SK-N-SH (cell line): ENCODE results near the gene IQGAP2. TPM values are rescaled to one million over a fixed set of nuclear protein-coding genes. Genes with fewer than 3 reads are reported as not detected.
"Not testable (repeated sequence)": the region's sequence is repeated elsewhere in the genome, so short reads cannot be mapped to it uniquely, and the experiment has no call there.

Source experiments
- CTCF ChIA-PET: fragments of 300-600, 350-600 bp; formaldehyde crosslinking; extraction: SDS; loops from one replicate; lab custom pipeline; 2021; lab: Yijun Ruan, JAX
- POLR2A ChIA-PET: fragments of 350-600 bp; sonication (Branson Sonifier 250); formaldehyde crosslinking; extraction: SDS; loops from one replicate; lab custom pipeline; 2020; ENCODE audit warnings: antibody characterized with exemption, inconsistent platforms; lab: Yijun Ruan, JAX
- DNase-seq: peaks from one replicate; pipeline ENCODE4 v3.0.0; 2012
- H2AFZ ChIP-seq: fragments of 200-600 bp; sonication (generic); 2 replicates; pipeline ENCODE4 v1.8.1; 2016; ENCODE audit warnings: antibody characterized with exemption, mild to moderate bottlenecking, low read depth
- H3F3A ChIP-seq: fragments of 200-600 bp; sonication (generic); replicated peaks from 2 replicates; pipeline ENCODE3; 2016; ENCODE audit warnings: antibody characterized with exemption, mild to moderate bottlenecking; ENCODE audit not compliant: insufficient read depth
- H3K27ac ChIP-seq, 2 experiments: fragments of 200-500 bp in 1 of 2; fragments of 200-600 bp in 1 of 2; sonication (Bioruptor generic) in 1 of 2; sonication (generic), shearing (Covaris generic) in 1 of 2; 2 replicates each; pipeline versions ENCODE4 v1.5.1 to v1.6.1; 2014 to 2016; ENCODE audit warnings: low read depth in 2 of 2, inconsistent platforms in 1 of 2, low read length in 1 of 2, mild to moderate bottlenecking in 1 of 2, mixed read lengths in 1 of 2
- H3K27me3 ChIP-seq: fragments of 200-600 bp; sonication (generic), shearing (Covaris generic); 2 replicates; pipeline ENCODE4 v1.6.1; 2016; ENCODE audit warnings: mixed run types; ENCODE audit not compliant: insufficient read depth
- H3K36me3 ChIP-seq, 2 experiments: fragments of 200-500 bp in 1 of 2; fragments of 200-600 bp in 1 of 2; sonication (Bioruptor generic) in 1 of 2; sonication (generic) in 1 of 2; replicated peaks in 1 of 2; 2 replicates each; pipeline versions ENCODE3 to v1.5.1; 2014 to 2016; ENCODE audit warnings: low read length in 1 of 2, mild to moderate bottlenecking in 1 of 2; ENCODE audit not compliant: insufficient read depth in 2 of 2, control insufficient read depth in 1 of 2
- H3K4me1 ChIP-seq, 2 experiments: fragments of 200-500 bp in 1 of 2; fragments of 200-600 bp in 1 of 2; sonication (Bioruptor generic) in 1 of 2; sonication (generic), shearing (Covaris generic) in 1 of 2; 2 replicates each; pipeline versions ENCODE4 v1.5.1 to v1.6.1; 2014 to 2016; ENCODE audit warnings: low read depth in 1 of 2, low read length in 1 of 2, mixed run types in 1 of 2; ENCODE audit not compliant: insufficient read depth in 2 of 2, control insufficient read depth in 1 of 2
- H3K4me2 ChIP-seq: fragments of 200-600 bp; sonication (generic), shearing (Covaris generic); 2 replicates; pipeline ENCODE4 v1.6.1; 2017; ENCODE audit warnings: mixed run types
- H3K4me3 ChIP-seq, 2 experiments: fragments of 200-500 bp in 1 of 2; fragments of 200-600 bp in 1 of 2; sonication (Bioruptor generic) in 1 of 2; sonication (generic), shearing (Covaris generic) in 1 of 2; 2 replicates each; pipeline versions ENCODE4 v1.5.1 to v1.8.1; 2014 to 2016; ENCODE audit warnings: low read depth in 2 of 2, inconsistent platforms in 1 of 2, low read length in 1 of 2, mild to moderate bottlenecking in 1 of 2, mixed read lengths in 1 of 2, moderate library complexity in 1 of 2
- H3K79me2 ChIP-seq: fragments of 200-600 bp; sonication (generic); 2 replicates; pipeline ENCODE4 v1.8.1; 2017; ENCODE audit warnings: mild to moderate bottlenecking; ENCODE audit not compliant: insufficient read depth
- H3K9ac ChIP-seq: fragments of 200-600 bp; sonication (generic); 2 replicates; pipeline ENCODE4 v1.6.1; 2017; ENCODE audit warnings: mixed run types
- H3K9me2 ChIP-seq: fragments of 200-600 bp; sonication (generic); 2 replicates; pipeline ENCODE4 v1.6.1; 2017; ENCODE audit warnings: mixed run types
- H3K9me3 ChIP-seq: fragments of 200-600 bp; sonication (generic); 2 replicates; pipeline ENCODE4 v1.6.1; 2017; ENCODE audit warnings: mixed run types, mild to moderate bottlenecking, moderate library complexity
- H4K20me1 ChIP-seq: fragments of 200-600 bp; sonication (generic); 2 replicates; pipeline ENCODE4 v1.6.1; 2017; ENCODE audit warnings: mild to moderate bottlenecking, mixed run types; ENCODE audit not compliant: insufficient read depth
- CHD2 ChIP-seq: fragments of 150-350 bp; IDR thresholded peaks from 2 replicates; pipeline ENCODE4 v1.6.1; 2018; ENCODE audit warnings: low read length; ENCODE audit not compliant: partially characterized antibody
- CTCF ChIP-seq: fragments of 200-600 bp; sonication (generic); IDR thresholded peaks from 2 replicates; pipeline ENCODE4 v1.6.1; 2017; ENCODE audit warnings: antibody characterized with exemption, mild to moderate bottlenecking, moderate library complexity
- EP300 ChIP-seq, 2 experiments: IDR thresholded peaks; 2 replicates each; pipeline versions ENCODE4 v1.4.0 to v1.6.1; 2012; ENCODE audit warnings: borderline replicate concordance in 1 of 2, low read depth in 1 of 2, low read length in 1 of 2
- EZH2phosphoT487 ChIP-seq: fragments of 200-600 bp; sonication (generic); IDR thresholded peaks from 2 replicates; pipeline ENCODE4 v1.6.1; 2017; ENCODE audit warnings: low read depth, mixed run types, mild to moderate bottlenecking, antibody characterized with exemption, moderate library complexity, borderline replicate concordance
- FOSL2 ChIP-seq: IDR thresholded peaks from 2 replicates; pipeline ENCODE4 v1.4.0; 2012; ENCODE audit warnings: low read depth, mild to moderate bottlenecking, moderate library complexity, borderline replicate concordance
- FOXJ3 ChIP-seq: sonication (generic); formaldehyde crosslinking; IDR thresholded peaks from 2 replicates; pipeline ENCODE4 v1.5.1; 2020; ENCODE audit warnings: mild to moderate bottlenecking, missing genetic modification reagents
- FOXM1 ChIP-seq: IDR thresholded peaks from 2 replicates; pipeline ENCODE4 v1.4.0; 2012; ENCODE audit warnings: low read depth, mild to moderate bottlenecking
- MEF2A ChIP-seq: IDR thresholded peaks from 2 replicates; pipeline ENCODE4 v1.4.0; 2012; ENCODE audit warnings: low read depth, borderline replicate concordance
- NFIC ChIP-seq: IDR thresholded peaks from 2 replicates; pipeline ENCODE4 v1.4.0; 2012; ENCODE audit warnings: borderline replicate concordance
- NRF1 ChIP-seq: IDR thresholded peaks from 2 replicates; pipeline ENCODE4 v1.6.1; 2012; ENCODE audit warnings: low read depth, mild to moderate bottlenecking, low read length
- RFX5 ChIP-seq: IDR thresholded peaks from 2 replicates; pipeline ENCODE4 v1.6.1; 2012; ENCODE audit warnings: mild to moderate bottlenecking, improper control_type of control experiment, low read length
- SIN3A ChIP-seq: IDR thresholded peaks from 2 replicates; pipeline ENCODE4 v1.6.1; 2012; ENCODE audit warnings: low read depth, mild to moderate bottlenecking, low read length, moderate library complexity, borderline replicate concordance
- TAF1 ChIP-seq: IDR thresholded peaks from 2 replicates; pipeline ENCODE4 v1.6.1; 2012; ENCODE audit warnings: low read depth, mild to moderate bottlenecking, low read length, moderate library complexity, borderline replicate concordance
- TCF12 ChIP-seq: IDR thresholded peaks from 2 replicates; pipeline ENCODE4 v1.4.0; 2012
- USF2 ChIP-seq: fragments of 150-350 bp; IDR thresholded peaks from 2 replicates; pipeline ENCODE4 v1.6.1; 2017; ENCODE audit warnings: antibody characterized with exemption, low read length, low read depth, borderline replicate concordance
- ZBTB33 ChIP-seq: IDR thresholded peaks from 2 replicates; pipeline ENCODE4 v1.4.0; 2012; ENCODE audit warnings: low read depth, borderline replicate concordance
- WGBS: methylation state at CpG from one replicate; pipeline ENCODE4 v1.1.6; 2017; ENCODE audit warnings: low lambda C conversion rate; 5-methylcytosine and 5-hydroxymethylcytosine counted together
- polyA plus RNA-seq, 3 experiments: library from polyadenylated mRNA; depleted of rRNA; stranded (reverse); fragments of >200 nt; gene quantifications; 2 replicates each; pipeline ENCODE4 v1.2.3, GENCODE V29; 2012

The IQGAP2 gene
- polyA plus RNA-seq, 1 of the 3 experiments (the other 2 are of a cell fraction), result 2.1 TPM

- H3K36me3 ChIP-seq, result no peaks in the 10 kb centered on the region
- H3K4me2 ChIP-seq, result no peak overlapping the region
- DNase-seq, result no peak
- H3K4me3 ChIP-seq, result no peak overlapping the region
- no peaks in the 10 kb centered on the region for H4K20me1 ChIP-seq
- H3K9me2 ChIP-seq, result no peaks in the 10 kb centered on the region
- ChIA-PET CTCF (no interaction called here), POLR2A (no interaction called here)
- no peak overlapping the region for H3K27ac ChIP-seq
- H3K9ac ChIP-seq, result no peak overlapping the region
- peaks cover 6% of the 10 kb centered on the region for H3F3A ChIP-seq
- H3K4me1 ChIP-seq, result peaks cover 8 to 11% of the 10 kb centered on the region in 2 experiments; a peak in 3 of 4 replicates
- TF ChIP-seq RFX5, result no peak
- no peak for TF ChIP-seq TCF12
- H2AFZ ChIP-seq, result no peak overlapping the region
- H3K27me3 ChIP-seq, result 0 out of 2 replicates have a peak, but pooled peaks cover 3% of the 10 kb centered on the region
- H3K9me3 ChIP-seq, result no peaks in the 10 kb centered on the region
- H3K79me2 ChIP-seq, result no peaks in the 10 kb centered on the region
- WGBS, result 95% methylated on average over 1 of the region's 1 CpG
These were observed 34.1 kb upstream of the IQGAP2 start for GRCh38 chr5:76368941-76369340.

GRCh38 chr5:76369668-76370067 is 33.4 kb upstream of the IQGAP2 start:
- H3K27me3 ChIP-seq, H3F3A ChIP-seq, CTCF ChIA-PET, H3K4me2 ChIP-seq, H3K27ac ChIP-seq, H4K20me1 ChIP-seq, DNase-seq, H3K79me2 ChIP-seq, POLR2A ChIA-PET, H3K9me3 ChIP-seq, H3K9ac ChIP-seq, H3K36me3 ChIP-seq, H2AFZ ChIP-seq, H3K9me2 ChIP-seq, H3K4me3 ChIP-seq: not testable (repeated sequence)
- H3K4me1 ChIP-seq, result peaks cover 8 to 11% of the 10 kb centered on the region in 2 experiments; a peak in 3 of 4 replicates
- WGBS, result 90% methylated on average over 8 of the region's 8 CpGs

DNA sequence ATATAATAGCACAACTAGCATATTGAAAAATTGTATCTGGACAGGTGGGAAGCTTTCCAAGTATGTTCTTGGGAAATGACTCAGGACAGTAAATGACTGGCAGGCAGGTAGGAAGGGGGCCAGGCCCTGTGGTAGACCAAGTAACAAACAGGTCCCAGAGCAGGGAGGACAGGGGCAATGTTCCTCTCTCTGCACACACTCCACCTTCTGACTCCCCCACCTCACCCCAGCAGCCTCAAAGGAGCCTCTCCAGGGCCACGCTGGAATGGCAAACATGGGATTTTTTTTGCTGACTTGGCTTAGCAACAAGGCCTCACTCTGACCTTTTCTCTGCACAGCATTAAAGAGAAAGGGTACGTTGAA is 31.1 kb upstream of the IQGAP2 start:
- Histone ChIP-seq H3K79me2 (no peaks in the 10 kb centered on the region), H3K9me2 (no peaks in the 10 kb centered on the region), H3F3A (peaks cover 6% of the 10 kb centered on the region), H3K9me3 (no peaks in the 10 kb centered on the region)
- TF ChIP-seq CHD2 (no peak), MEF2A (no peak), EZH2phosphoT487 (no peak), FOSL2 (no peak), SIN3A (no peak), TAF1 (no peak), FOXM1 (no peak), CTCF (no peak), TCF12 (no peak), EP300 (IDR thresholded peaks at IDR 0.05; ENCODE audit: borderline replicate concordance in 1 of 2, low read depth in 1 of 2, low read length in 1 of 2) (no peak), FOXJ3 (CRISPR knock-in tag) (no peak), USF2 (no peak), NFIC (no peak), NRF1 (no peak), ZBTB33 (no peak)
- TF ChIP-seq, all 33 proteins: peak for 0
- ChIA-PET POLR2A (no interaction called here), CTCF (no interaction called here)
- peak overlapping the region; percentile 70 for H3K4me2 ChIP-seq
- H3K4me3 ChIP-seq, result no peak overlapping the region
- WGBS, result 75% methylated on average over 2 of the region's 2 CpGs
- 0 out of 2 replicates have a peak, but pooled peaks cover 3% of the 10 kb centered on the region for H3K27me3 ChIP-seq
- H3K36me3 ChIP-seq, result no peaks in the 10 kb centered on the region
- no peaks in the 10 kb centered on the region for H4K20me1 ChIP-seq
- no peak overlapping the region for H3K9ac ChIP-seq
- no peak for DNase-seq
- H3K4me1 ChIP-seq, result peaks cover 8 to 11% of the 10 kb centered on the region in 2 experiments; a peak in 3 of 4 replicates
- no peak overlapping the region for H2AFZ ChIP-seq
- H3K27ac ChIP-seq, result 0 out of 4 replicates have a peak overlapping the region, but pooled peaks of 1 of the 2 experiments have one; percentile 7
